SU-DHL-6 (cell line): Measurements from ENCODE around the gene EFCAB9.

Source experiments
- CTCF ChIP-seq: fragments of 200-600 bp; sonication (generic); IDR thresholded peaks from one replicate; pipeline ENCODE4 v1.5.1; 2017; ENCODE audit warnings: antibody characterized with exemption, mild to moderate bottlenecking, low read length, moderate library complexity; ENCODE audit not compliant: insufficient read depth, poor library complexity, severe bottlenecking
- EZH2phosphoT487 ChIP-seq: fragments of 200-600 bp; sonication (generic), shearing (Covaris generic); conservative IDR thresholded peaks from 2 replicates; pipeline ENCODE4 v1.6.1; 2018; ENCODE audit warnings: mild to moderate bottlenecking, antibody characterized with exemption, low read length, moderate library complexity, mixed read lengths

GRCh38 chr5:172185096-172185461 is 8.9 kb upstream of the EFCAB9 start:
- TF ChIP-seq CTCF = no peak
- no peak for TF ChIP-seq EZH2phosphoT487
